ENCODE measurements around the gene CD109.

The CD109 gene

GRCh38 chr6:73728548-73729205 lies 32.7 kb downstream of the CD109 start:
- peak; percentile 69 for DNase-seq

GRCh38 chr6:73731285-73731684 lies 35.3 kb downstream of the CD109 start:
- no peak for DNase-seq

- peak; percentile 65 for DNase-seq
These were observed 37.1 kb downstream of the CD109 start for GRCh38 chr6:73732845-73733675.

GRCh38 chr6:73733791-73734190 lies 37.8 kb downstream of the CD109 start:
- DNase-seq: no peak

GRCh38 chr6:73734832-73735453 lies 38.9 kb downstream of the CD109 start:
- DNase-seq: peak; percentile 59

- no peak for DNase-seq
These were observed 42.5 kb downstream of the CD109 start for GRCh38 chr6:73738367-73739028.

GRCh38 chr6:73739096-73739495 lies 43.1 kb downstream of the CD109 start:
- DNase-seq: peak; percentile 63

GRCh38 chr6:73742433-73742832 lies 46.4 kb downstream of the CD109 start:
- DNase-seq: peak; percentile 34

- DNase-seq: no peak
These were observed 47.1 kb downstream of the CD109 start for GRCh38 chr6:73743081-73743480.

GRCh38 chr6:73743556-73743955 lies 47.6 kb downstream of the CD109 start:
- DNase-seq: no peak

- peak; percentile 25 for DNase-seq
These were observed 50.8 kb downstream of the CD109 start for GRCh38 chr6:73746787-73747186.

- peak; percentile 93 for DNase-seq
These were observed 51.3 kb downstream of the CD109 start for GRCh38 chr6:73747289-73747688.

GRCh38 chr6:73752943-73753342 lies 56.9 kb downstream of the CD109 start:
- DNase-seq: no peak

GRCh38 chr6:73766040-73766439 lies 70.0 kb downstream of the CD109 start:
- no peak for DNase-seq

GRCh38 chr6:73768558-73768957 lies 72.6 kb downstream of the CD109 start:
- no peak for DNase-seq

- DNase-seq: no peak
These were observed 74.0 kb downstream of the CD109 start for GRCh38 chr6:73769976-73770375.

- DNase-seq: no peak
These were observed 78.3 kb downstream of the CD109 start for GRCh38 chr6:73774311-73774774.

- DNase-seq: no peak
These were observed 83.9 kb downstream of the CD109 start for GRCh38 chr6:73779943-73780342.

GRCh38 chr6:73782911-73783310 lies 86.9 kb downstream of the CD109 start:
- no peak for DNase-seq

GRCh38 chr6:73784726-73785505 lies 88.9 kb downstream of the CD109 start:
- no peak for DNase-seq

GRCh38 chr6:73790574-73790973 lies 94.6 kb downstream of the CD109 start:
- no peak for DNase-seq

- DNase-seq: no peak
These were observed 95.3 kb downstream of the CD109 start for GRCh38 chr6:73791336-73791735.
